ENCODE measurements around the gene UCP3.

UCP3 gene

GRCh38 chr11:74018331-74019005 lies 9.6 kb upstream of the UCP3 start:
- DNase-seq (ENCODE audit: low spot score), result no peak

DNA sequence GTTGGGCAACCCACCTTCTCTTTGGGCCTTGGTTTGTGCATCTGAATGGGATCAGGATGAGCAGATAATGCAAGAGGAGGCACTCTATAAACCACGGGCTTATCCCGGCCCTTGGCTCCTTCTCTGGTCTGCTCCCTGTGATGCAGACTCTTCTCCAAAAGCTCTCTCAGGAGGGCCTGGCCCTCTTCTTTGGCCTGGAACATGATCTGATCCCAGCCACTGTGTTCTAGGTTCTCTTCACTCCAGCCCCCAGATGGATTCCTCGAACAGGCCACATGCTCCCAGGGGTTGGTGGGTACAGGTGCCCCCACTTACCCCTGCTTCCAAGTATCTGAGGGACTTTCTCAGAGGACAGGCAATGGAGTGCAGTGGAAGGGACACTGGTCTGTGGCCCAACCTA lies 8.7 kb upstream of the UCP3 start:
- DNase-seq (ENCODE audit: low spot score), result no peak

DNA sequence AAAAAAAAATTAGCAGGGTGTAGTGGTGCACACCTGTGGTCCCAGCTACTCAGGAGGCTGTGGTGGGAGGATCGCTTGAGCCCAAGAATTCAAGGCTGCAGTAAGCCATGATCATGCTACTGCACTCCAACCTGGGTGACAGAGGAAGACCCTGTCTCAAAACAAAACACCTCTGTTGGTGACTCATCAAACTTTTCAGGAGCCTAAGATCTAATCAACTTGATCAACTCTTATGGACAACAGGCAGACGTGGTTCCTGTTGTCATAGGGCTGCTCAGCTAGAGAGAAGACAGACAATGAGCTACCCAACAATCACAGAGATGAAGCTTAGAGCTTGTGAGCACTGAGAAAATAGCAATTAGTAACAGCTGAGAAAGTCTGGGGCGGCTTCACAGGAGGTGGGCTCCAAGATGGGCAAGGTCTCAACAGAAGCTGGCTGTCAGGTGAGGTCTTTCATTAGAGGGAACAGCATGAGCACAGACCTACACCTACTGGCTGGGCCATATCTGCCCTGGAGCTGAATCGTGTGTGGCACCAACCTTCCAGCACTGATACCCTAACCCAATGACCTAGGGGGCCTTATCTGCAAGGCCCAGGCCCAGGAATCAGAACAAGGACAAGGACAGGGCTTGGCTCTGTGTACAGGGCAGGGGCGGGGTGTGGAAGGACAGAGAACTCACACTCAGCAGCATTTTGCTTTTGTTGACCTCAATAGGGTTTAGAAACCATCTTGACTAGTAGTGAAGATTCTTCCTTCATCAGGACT lies 7.2 kb upstream of the UCP3 start:
- DNase-seq (ENCODE audit: low spot score), result no peak

GRCh38 chr11:74014880-74015279 lies 6.0 kb upstream of the UCP3 start:
- DNase-seq (ENCODE audit: low spot score), result no peak

DNA sequence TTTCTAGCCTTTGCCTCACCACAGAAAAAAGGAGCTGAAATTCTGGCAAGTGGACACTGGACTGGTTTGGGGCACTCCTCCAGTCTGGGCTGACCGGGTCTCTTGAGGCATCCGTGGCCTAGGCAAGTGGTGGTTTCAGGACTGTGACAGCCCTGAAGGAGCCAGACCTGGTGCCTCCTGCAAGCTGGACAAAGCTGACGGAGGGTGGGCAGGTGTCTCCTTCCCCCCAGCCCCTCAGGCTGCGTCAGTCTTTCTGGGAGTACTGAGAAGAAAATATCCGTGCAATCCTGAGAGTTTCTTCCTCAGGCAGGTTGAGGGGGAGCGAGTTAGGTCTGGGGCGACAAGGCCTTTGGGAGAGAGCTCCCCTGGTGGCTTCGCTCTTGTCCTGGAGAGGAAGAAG lies 4.3 kb upstream of the UCP3 start:
- no peak for DNase-seq (ENCODE audit: low spot score)

- DNase-seq (ENCODE audit: low spot score), result no peak
These were observed 3.4 kb upstream of the UCP3 start for GRCh38 chr11:74012074-74012809.

GRCh38 chr11:74011360-74012073 lies 2.6 kb upstream of the UCP3 start:
- no peak for DNase-seq (ENCODE audit: low spot score)

DNA sequence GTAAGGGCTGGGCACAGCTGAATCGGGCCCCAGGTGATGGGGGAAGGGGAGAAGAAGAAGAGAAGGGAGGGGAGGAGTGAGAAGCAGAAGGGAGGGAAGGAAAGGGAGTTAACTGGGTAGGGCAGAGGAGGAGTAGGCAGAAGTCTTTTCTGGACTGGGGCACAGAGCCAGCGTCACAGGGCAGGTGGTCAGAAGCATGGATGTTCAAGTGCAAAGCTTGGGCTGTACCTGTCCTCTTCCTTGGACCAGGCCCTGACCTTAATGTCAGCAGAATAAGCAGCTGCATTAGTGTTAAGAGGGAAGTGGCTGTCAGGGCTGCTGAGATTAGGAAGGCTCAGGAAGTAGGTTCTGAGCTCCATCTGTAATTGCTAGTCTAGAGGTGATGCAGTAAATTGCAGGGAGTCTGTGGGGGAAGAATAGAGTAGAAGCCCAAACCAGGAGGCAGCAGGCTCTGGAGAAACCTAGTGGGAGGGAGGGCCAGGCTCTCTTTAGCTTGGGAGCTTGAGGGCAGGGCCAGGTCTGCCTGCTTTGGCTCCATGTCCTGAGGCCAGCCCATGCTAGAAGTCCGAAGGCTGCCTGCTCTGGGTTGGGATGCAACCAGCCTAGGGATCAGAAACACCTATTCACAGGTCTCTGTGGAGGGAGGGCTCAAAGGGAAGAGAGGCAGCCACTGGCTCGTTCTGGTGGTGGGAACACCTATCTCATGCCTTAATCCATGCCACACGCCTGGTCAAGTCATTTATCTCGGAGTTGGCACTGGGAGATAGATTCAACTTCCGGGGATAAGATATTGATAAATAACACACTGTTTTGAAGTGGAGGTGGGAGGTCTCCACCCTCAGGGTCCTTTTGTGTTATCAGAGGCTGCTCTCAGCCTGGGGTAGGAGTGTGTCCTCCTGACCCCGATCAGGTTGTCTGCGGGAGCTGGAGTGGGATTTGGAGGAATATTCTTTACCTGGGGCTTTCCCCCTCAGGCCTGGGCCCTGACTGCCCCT lies 1.7 kb upstream of the UCP3 start:
- DNase-seq (ENCODE audit: low spot score), result no peak

DNA sequence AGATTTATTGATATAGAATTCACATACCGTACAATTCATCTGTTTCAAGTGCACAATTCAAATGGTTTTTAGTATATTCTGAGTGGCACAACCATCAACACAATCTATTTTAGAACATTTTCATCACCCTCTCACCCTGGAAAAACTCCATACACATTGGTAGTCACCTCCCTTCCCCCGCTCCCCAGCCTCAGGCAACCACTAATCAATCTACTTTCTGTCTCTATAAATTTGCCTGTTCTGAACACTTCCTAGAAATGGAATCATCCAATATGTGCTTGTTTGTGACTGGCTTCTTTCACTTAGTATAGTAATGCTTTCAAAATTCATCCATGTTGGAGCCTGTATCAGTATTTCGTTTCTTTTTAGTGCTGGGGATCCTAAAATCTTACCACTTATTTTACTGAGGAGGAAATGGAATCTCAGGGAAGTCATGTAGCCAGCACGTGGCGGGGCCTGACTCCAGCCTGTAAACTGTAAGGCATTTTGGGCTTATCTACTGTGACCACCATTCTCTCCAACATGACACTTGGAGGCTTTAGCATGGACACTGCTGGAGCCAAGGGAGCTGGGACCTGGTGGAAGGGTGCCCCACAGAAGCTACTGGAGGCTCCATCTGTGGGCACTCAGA lies 905 bp upstream of the UCP3 start:
- no peak for DNase-seq (ENCODE audit: low spot score)

DNA sequence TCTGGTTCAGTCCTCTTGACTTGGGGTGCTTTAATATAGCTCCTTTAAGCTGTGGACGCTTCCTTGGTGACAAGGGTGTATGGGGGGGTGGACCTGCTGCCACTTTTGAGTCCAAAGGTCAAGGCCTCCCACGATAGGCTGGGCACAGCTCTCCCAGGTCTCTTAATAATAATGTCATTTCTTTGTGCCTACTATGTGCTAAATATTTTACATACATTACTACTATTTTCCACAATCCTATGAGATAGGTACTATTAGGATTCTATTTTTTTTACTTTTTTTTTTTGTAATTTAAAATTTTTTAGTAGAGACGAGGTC lies 304 bp upstream of the UCP3 start:
- DNase-seq (ENCODE audit: low spot score), result no peak

DNA sequence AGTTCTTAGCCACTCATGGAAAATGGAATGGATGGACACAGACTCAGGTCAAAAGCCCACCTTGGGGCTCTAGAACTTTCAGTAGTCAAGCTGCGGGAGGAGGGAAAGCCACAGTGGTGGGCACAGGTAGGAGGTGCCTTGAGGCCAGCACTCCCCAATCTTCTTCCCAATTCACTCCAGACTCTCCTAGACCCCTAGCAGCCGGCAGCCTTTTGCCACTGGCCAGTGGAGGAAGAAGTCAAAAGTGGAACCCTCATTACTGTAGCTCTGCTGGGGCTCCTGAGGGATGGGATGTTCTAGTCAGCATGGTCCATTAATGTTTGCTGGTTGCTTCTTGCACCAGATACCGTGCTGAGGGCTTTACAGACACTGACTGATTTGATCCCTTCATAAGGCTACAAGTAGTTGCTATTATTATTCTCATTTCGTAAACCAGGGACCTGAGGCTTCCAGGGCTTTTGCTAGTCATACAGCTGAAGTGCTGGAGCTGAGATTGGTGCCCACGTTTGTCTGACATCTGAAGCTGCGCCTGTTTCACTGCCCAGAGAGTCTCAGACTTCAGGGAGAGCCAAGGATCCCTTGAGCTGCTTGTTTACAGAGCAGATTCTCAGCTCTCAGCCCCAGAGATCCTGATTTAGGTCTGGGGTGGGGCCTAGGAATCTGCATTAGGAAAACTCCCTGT lies 1.1 kb downstream of the UCP3 start:
- no peak for DNase-seq (ENCODE audit: low spot score)

GRCh38 chr11:74006743-74007304 lies 2.1 kb downstream of the UCP3 start:
- no peak for DNase-seq (ENCODE audit: low spot score)

DNA sequence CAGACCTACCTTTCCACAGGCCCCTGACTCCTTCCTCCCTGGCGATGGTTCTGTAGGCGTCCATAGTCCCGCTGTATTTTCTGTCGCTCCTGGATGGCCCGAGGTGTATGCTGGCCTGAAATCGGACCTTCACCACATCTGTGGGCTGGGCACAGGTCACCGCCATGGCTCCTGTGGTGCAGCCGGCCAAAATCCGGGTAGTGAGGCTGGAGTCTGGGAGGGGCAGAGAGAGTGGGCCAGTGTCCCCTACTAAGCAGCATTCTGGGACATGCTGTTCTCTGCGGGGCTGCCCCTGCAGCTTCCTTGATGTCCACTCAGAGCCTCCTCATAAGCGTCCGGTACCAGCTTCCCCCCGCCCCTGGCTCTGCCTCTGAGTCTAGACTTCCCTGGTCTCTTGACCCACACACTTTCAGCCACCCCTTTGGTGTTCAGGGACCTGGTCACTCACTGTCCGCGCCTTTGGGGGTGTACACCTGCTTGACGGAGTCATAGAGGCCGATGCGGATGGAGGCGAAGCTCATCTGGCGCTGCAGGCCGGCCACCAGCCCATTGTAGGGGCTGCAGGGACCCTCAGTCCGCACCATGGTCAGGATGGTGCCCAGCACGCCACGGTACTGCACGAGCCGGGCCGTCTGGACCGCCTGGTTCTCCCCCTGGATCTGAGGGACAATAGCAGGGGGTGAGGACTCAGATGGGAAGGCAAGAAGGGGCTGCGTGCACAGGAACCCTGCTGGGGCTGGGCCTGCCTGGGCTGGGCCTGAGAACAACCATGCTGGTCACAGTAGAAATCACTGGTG lies 3.0 kb downstream of the UCP3 start:
- DNase-seq (ENCODE audit: low spot score), result no peak

- DNase-seq (ENCODE audit: low spot score), result no peak
These were observed 3.9 kb downstream of the UCP3 start for GRCh38 chr11:74004759-74005615.

- no peak for DNase-seq (ENCODE audit: low spot score)
These were observed 4.7 kb downstream of the UCP3 start for GRCh38 chr11:74004046-74004695.

DNA sequence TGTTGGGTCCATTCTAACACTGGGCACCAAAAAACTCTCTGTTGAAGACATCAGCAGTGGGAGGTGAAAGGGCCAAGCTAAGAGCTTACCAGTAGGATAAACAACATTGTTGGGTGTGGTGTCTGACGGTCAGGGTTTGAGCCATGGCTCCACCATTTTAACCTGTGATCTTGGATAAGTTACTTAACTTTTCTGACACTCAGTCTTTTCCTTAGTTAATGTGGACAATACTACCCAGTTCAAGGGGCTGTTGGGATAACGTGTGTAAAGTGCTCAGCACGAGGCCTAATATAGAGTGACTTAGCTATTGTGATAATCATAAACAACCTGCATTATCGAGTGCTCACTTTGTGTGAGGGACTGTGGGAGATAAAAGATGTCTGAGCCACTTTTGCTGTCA lies 6.1 kb downstream of the UCP3 start:
- no peak for DNase-seq (ENCODE audit: low spot score)

- DNase-seq (ENCODE audit: low spot score), result no peak
These were observed 7.0 kb downstream of the UCP3 start for GRCh38 chr11:74001822-74002286.

Data from iPS-NIHi11 (cell line).